HUES64 (cell line): ENCODE data around the gene ATXN1.

Source experiments
- H3K27ac ChIP-seq: 2 replicates; pipeline ENCODE4 v1.7.0; 2013; ENCODE audit warnings: low read depth, low read length, inconsistent platforms
- H3K27me3 ChIP-seq: 2 replicates; pipeline ENCODE4 v1.6.1; 2013; ENCODE audit warnings: mild to moderate bottlenecking, low read length; ENCODE audit not compliant: insufficient read depth
- H3K36me3 ChIP-seq: 2 replicates; pipeline ENCODE4 v1.6.1; 2013; ENCODE audit warnings: mild to moderate bottlenecking, low read length; ENCODE audit not compliant: insufficient read depth
- H3K4me1 ChIP-seq: 2 replicates; pipeline ENCODE4 v1.6.1; 2013; ENCODE audit warnings: mild to moderate bottlenecking, low read length, moderate library complexity; ENCODE audit not compliant: insufficient read depth
- H3K4me3 ChIP-seq: 2 replicates; pipeline ENCODE4 v1.5.1; 2013; ENCODE audit warnings: mild to moderate bottlenecking, low read length, moderate library complexity
- H3K9ac ChIP-seq: 2 replicates; pipeline ENCODE4 v1.6.1; 2013; ENCODE audit warnings: mild to moderate bottlenecking, low read depth, low read length
- H3K9me3 ChIP-seq: 2 replicates; pipeline ENCODE4 v1.6.1; 2013; ENCODE audit warnings: low read depth, low read length; ENCODE audit not compliant: insufficient read depth
- WGBS: fragments of 150-250, 120-280 bp; methylation state at CpG from one replicate; pipeline ENCODE4 v1.1.7; 2013; ENCODE audit warnings: missing lambda C conversion rate; 5-methylcytosine and 5-hydroxymethylcytosine counted together

ATXN1 gene

GRCh38 chr6:16432075-16433032, 328.9 kb downstream of the ATXN1 start:
- WGBS: 81% methylated on average over 6 of the region's 6 CpGs
- Histone ChIP-seq H3K4me3 (no peak overlapping the region), H3K9ac (no peak overlapping the region), H3K27ac (no peak overlapping the region), H3K27me3 (no peaks in the 10 kb centered on the region), H3K9me3 (no peaks in the 10 kb centered on the region), H3K4me1 (0 out of 2 replicates have a peak, but pooled peaks cover 7% of the 10 kb centered on the region), H3K36me3 (no peaks in the 10 kb centered on the region)

DNA sequence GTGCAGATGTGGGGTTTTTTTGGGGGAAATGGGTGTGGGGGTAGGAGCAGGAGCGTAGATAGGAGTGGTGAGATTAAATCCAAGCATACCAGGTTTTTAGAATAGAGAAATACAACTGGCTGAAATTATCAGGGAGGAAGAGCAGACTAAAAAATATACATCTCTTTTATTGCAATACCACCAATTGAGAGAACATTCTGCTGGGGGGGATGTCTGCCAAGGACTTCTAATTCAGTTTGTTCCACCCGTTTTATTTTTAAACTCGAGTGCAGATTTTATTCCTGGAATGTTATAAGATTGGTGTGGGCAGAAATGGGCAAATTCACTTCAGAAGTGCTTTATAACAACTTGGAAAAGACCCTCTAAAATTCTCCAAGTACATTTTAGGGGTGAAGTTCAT, 330.2 kb downstream of the ATXN1 start:
- Histone ChIP-seq H3K36me3 (no peaks in the 10 kb centered on the region), H3K9me3 (no peaks in the 10 kb centered on the region), H3K4me1 (0 out of 2 replicates have a peak, but pooled peaks cover 7% of the 10 kb centered on the region), H3K4me3 (no peak overlapping the region), H3K9ac (no peak overlapping the region), H3K27ac (no peak overlapping the region), H3K27me3 (no peaks in the 10 kb centered on the region)
- 93% methylated on average over 3 of the region's 3 CpGs for WGBS

- H3K4me1 ChIP-seq: 0 out of 2 replicates have a peak, but pooled peaks cover 7% of the 10 kb centered on the region
- no peaks in the 10 kb centered on the region for H3K9me3 ChIP-seq
- H3K9ac ChIP-seq: no peak overlapping the region
- WGBS: 93% methylated on average over 5 of the region's 9 CpGs
- H3K27ac ChIP-seq: no peak overlapping the region
- no peaks in the 10 kb centered on the region for H3K36me3 ChIP-seq
- no peaks in the 10 kb centered on the region for H3K27me3 ChIP-seq
- H3K4me3 ChIP-seq: no peak overlapping the region
Observed at GRCh38 chr6:16430391-16431089, 330.7 kb downstream of the ATXN1 start.

- WGBS: 94% methylated on average over 10 of the region's 10 CpGs
- 0 out of 2 replicates have a peak, but pooled peaks cover 7% of the 10 kb centered on the region for H3K4me1 ChIP-seq
- no peaks in the 10 kb centered on the region for H3K36me3 ChIP-seq
- no peaks in the 10 kb centered on the region for H3K27me3 ChIP-seq
- H3K9me3 ChIP-seq: no peaks in the 10 kb centered on the region
- no peak overlapping the region for H3K27ac ChIP-seq
- H3K9ac ChIP-seq: no peak overlapping the region
- no peak overlapping the region for H3K4me3 ChIP-seq
Observed at GRCh38 chr6:16429669-16430068, 331.6 kb downstream of the ATXN1 start.

GRCh38 chr6:16427124-16427523, 334.1 kb downstream of the ATXN1 start:
- 0 out of 2 replicates have a peak, but pooled peaks cover 3% of the 10 kb centered on the region for H3K4me1 ChIP-seq
- no peak overlapping the region for H3K27ac ChIP-seq
- H3K27me3 ChIP-seq: no peaks in the 10 kb centered on the region
- no peak overlapping the region for H3K9ac ChIP-seq
- WGBS: 99% methylated on average over 6 of the region's 6 CpGs
- no peaks in the 10 kb centered on the region for H3K36me3 ChIP-seq
- H3K9me3 ChIP-seq: no peaks in the 10 kb centered on the region
- H3K4me3 ChIP-seq: no peak overlapping the region

DNA sequence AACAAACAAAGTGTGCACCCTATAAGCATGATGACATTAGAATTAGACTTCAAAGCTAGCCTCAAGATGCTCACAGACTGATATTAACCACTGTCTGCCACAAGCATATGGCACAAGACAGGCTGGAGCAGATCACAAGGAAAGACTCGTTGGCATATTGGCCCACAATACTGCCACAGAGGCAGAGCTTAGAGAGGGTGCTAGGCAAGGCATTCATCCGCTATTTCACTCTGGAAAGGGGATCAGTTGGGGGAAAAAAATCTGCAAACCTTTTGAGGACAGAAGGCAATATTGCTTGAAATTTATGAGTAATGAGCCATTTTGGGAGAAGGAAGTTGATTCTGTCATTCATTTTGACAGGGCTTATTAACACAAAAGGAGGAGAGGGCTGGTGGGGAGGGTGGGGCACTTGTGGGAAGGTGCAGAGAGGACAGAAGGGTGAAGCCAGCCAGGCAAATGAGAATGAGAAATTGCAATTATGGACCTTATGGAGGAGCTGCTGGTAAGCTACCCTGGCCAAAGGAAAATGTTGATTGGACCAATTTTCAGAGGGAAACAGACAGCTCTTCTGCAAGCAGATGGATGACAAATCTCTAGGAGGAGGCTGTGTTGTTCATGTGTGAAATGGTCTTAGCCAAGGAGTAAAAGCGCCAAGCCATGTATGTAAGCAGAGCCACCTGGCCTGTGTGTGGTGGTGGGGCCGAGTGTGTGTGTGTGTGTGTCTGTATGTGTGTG, 335.2 kb downstream of the ATXN1 start:
- no peaks in the 10 kb centered on the region; the same call in 1 of the 2 replicates for H3K4me1 ChIP-seq
- no peaks in the 10 kb centered on the region for H3K36me3 ChIP-seq
- H3K27ac ChIP-seq: no peak overlapping the region
- no peaks in the 10 kb centered on the region for H3K27me3 ChIP-seq
- H3K9ac ChIP-seq: no peak overlapping the region
- H3K4me3 ChIP-seq: no peak overlapping the region
- 87% methylated on average over 4 of the region's 4 CpGs for WGBS
- H3K9me3 ChIP-seq: no peaks in the 10 kb centered on the region

GRCh38 chr6:16421462-16421960, 339.7 kb downstream of the ATXN1 start:
- Histone ChIP-seq H3K36me3 (no peaks in the 10 kb centered on the region), H3K27ac (no peak overlapping the region), H3K27me3 (no peaks in the 10 kb centered on the region), H3K9ac (no peak overlapping the region), H3K4me1 (peaks cover 9% of the 10 kb centered on the region), H3K9me3 (no peaks in the 10 kb centered on the region), H3K4me3 (no peak overlapping the region)
- WGBS: 85% methylated on average over 6 of the region's 6 CpGs

GRCh38 chr6:16420715-16421461, 340.4 kb downstream of the ATXN1 start:
- peaks cover 9% of the 10 kb centered on the region for H3K4me1 ChIP-seq
- H3K27me3 ChIP-seq: no peaks in the 10 kb centered on the region
- H3K9me3 ChIP-seq: no peaks in the 10 kb centered on the region
- no peak overlapping the region for H3K9ac ChIP-seq
- WGBS: 93% methylated on average over 7 of the region's 7 CpGs
- H3K36me3 ChIP-seq: no peaks in the 10 kb centered on the region
- H3K4me3 ChIP-seq: no peak overlapping the region
- no peak overlapping the region for H3K27ac ChIP-seq

GRCh38 chr6:16420337-16420714, 340.9 kb downstream of the ATXN1 start:
- Histone ChIP-seq H3K9me3 (no peaks in the 10 kb centered on the region), H3K4me1 (peaks cover 9% of the 10 kb centered on the region), H3K9ac (no peak overlapping the region), H3K27me3 (no peaks in the 10 kb centered on the region), H3K4me3 (no peak overlapping the region), H3K36me3 (no peaks in the 10 kb centered on the region), H3K27ac (no peak overlapping the region)
- WGBS: 86% methylated on average over 1 of the region's 2 CpGs

GRCh38 chr6:16419636-16420336, 341.5 kb downstream of the ATXN1 start:
- H3K36me3 ChIP-seq: no peaks in the 10 kb centered on the region
- no peak overlapping the region for H3K9ac ChIP-seq
- H3K4me1 ChIP-seq: peaks cover 9% of the 10 kb centered on the region
- no peak overlapping the region for H3K27ac ChIP-seq
- no peaks in the 10 kb centered on the region for H3K27me3 ChIP-seq
- no peaks in the 10 kb centered on the region for H3K9me3 ChIP-seq
- no peak overlapping the region for H3K4me3 ChIP-seq
- WGBS: 86% methylated on average over 9 of the region's 10 CpGs
